Measurements from ENCODE around the gene SEC31B.

Gene SEC31B

DNA sequence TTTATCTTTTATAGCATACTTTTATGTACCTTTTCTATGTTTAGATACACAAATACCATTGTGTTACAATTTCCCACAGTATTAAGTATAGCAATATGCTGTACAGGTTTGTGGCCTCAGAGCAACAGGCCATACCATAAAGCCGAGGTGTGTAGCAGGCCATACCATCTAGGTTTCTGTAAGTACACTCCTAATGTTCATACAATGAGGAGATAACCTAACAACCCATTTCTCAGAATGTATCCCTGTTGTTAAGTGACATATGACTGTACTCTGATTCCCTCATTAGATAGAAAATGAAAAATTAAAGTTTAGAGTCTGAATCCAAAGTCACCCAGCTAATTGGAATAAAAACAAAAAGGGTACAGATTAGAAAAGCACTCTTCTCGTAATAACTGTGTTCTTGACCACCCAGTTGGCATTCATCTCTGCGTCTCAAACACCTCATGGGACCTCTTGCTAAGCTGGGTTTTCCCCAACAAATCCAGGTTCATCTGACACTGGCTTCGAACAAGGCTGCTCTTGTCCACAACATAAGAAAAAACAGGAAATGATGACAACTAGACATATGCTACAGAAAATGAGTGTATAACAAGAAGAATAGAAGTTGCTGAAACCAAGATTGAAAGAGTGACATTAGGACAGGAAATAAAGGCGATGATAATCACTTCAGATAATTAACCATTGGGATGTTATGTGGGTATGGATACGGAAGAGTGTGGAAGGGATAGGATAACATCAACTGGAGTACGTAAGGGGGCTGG lies 8.6 kb upstream of the SEC31B start:
- no peak for DNase-seq

DNA sequence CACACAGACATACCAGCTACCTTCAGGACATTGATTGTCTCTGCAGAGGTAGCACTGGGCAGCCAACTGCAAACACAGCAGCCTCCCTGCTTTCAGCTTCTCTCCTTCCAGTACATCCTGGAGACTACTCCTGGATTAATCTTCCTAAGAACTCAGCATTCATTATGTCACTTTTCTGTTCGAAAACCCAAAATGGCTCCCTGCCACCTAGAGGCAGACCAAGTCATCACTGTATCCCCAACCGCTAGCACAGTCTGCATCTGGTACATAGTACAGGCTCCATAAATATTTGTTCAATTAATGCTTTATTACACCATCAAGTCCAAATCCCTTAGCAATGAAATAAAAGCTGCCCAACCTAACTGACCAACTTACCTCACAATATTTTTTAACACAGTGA lies 5.0 kb upstream of the SEC31B start:
- no peak for DNase-seq

DNA sequence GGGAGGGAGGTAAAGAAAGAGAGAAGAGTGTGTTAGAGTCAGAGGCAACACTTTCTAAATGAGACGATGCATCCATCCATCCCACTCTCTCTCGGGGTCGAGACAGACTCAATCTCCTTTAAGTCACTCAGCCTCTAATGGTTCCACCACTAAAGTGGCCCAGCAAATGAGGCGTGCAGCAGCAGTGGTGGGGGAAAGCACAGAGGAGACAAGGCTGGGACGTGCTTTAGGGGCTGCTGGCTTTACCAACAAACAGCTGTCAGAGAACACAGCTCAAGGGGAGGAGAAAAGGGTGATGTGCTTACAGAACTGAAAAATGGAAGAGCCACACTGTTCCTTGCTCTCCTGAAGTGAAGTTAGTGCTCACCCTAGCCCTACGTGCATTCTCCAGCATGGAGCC lies 4.5 kb upstream of the SEC31B start:
- DNase-seq, result no peak

DNA sequence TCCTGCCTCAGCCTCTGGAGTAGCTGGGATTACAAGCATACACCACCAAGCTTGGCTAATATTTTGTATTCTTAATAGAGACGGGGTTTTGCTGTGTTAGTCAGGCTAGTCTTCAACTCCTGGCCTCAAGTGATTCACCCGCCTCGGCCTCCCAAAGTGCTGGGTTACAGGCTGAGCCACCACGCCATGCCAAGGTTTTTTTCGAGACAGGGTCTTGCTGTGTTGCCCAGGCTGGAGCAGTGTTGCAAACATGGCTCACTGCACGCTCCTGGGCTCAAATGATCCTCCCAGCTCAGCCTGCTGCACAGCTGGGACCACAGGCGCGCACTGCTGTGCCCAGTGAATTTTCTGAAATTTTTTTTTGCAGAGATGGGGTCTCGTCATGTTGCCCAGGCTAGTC lies 3.3 kb upstream of the SEC31B start:
- DNase-seq, result no peak

DNA sequence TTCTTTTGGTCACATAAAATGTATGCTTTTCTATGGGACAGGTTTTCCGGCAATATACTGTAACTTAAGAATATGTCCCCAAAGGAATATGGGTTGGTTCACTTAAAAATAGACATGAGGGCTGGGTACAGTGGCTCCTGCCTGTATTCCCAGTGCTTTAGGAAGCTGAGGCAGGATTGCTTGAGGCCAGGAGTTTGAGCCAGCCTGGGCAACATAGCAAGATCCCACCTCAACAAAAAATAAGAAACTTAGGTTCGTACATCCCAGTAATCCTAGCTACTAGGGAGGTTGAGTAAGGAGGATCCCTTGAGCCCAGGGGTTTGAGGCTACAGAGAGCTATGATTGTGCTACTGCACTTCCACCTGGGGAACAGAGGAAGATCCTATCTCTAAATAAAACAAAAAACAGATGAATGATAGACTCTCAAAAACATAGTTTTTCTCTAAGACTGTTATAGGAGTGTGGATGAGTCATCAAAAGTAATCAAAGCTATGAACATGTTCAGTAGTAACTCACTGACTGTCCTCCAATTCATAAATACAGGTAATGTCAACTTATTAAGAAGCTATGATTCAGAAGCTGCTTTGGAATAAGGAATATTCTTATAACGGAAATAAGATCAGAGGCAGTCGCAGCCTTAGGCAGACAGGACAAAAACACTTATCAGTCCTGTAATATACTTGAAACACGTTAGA lies 2.6 kb upstream of the SEC31B start:
- DNase-seq, result no peak

DNA sequence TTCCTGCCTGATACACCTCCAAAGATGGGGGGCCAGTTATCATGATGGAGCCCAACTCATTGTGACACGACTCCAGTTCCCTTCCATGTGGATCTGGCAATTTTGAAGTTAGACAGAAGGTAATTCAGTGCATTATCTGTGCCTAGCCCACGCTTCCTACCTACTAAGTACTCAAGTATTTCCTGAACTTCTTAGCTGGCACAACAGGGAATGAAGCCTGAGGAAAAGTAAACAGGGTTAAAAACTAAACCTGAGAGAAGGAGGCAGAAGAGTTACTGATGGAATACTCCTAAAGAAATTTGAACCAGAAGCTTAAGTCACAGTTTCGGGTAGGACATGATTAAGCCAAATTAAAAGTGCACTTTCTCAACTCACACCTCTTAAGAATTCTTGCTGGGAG lies 1.1 kb upstream of the SEC31B start:
- no peak for DNase-seq

DNA sequence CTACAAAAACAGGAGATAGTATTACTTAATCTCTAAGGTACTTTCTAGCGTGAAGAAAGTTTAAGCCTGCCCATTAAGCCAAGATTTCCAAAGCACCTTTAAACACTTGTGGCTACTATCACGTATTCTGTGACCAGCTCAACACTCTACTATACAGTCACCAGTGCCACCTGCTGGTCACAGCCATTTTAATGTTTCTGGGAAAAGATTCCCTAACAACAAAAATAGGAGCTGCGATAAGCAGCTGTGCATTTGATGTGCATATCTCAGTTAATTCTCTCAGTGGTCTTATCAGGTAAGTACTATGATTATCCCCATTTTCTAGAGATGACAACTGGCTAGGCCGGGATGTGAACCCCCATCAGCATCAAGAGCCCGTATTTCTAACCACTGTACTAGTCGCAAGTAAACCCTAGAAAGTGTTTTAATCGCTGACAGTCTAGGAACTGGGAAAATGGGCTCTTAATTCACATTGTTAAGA lies 860 bp downstream of the SEC31B start:
- peak; percentile 36 for DNase-seq

DNA sequence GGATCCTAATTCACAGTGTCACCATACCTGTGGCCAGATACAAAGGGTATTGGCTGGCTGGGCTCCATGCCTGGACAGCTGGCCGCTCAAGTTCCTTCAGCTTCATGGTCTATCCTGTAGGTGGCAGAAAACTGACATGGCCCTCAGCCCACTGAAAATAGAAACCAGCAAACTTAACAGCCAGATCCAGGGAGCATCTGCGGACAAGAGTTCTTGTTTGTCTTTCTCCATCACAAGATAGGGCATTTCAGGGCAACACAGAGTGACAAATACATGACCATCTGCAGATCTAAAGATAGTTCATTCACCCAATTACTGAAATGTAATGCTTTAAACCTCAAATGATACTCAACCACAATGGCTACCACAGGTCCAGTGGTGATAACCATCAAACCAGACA lies 2.8 kb downstream of the SEC31B start:
- no peak for DNase-seq

DNA sequence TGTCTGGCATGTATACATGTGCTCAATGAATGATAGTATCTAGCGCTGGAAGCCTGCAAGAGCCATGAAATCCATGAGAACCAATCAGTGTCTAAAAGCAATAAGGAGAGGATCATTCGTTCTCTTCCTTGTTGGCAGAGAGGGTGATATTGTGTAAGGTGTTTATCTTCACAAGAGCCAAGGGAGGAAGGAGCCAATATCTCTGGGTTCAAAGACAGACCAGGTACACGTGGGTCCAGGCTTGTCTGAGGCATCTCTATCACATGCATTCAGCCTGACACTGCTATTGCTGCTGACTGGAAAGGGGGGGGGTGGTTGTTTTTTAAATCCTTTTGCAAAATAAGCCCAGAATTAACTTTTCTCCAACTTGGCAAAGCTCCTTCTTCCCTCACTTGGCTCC lies 4.0 kb downstream of the SEC31B start:
- no peak for DNase-seq

DNA sequence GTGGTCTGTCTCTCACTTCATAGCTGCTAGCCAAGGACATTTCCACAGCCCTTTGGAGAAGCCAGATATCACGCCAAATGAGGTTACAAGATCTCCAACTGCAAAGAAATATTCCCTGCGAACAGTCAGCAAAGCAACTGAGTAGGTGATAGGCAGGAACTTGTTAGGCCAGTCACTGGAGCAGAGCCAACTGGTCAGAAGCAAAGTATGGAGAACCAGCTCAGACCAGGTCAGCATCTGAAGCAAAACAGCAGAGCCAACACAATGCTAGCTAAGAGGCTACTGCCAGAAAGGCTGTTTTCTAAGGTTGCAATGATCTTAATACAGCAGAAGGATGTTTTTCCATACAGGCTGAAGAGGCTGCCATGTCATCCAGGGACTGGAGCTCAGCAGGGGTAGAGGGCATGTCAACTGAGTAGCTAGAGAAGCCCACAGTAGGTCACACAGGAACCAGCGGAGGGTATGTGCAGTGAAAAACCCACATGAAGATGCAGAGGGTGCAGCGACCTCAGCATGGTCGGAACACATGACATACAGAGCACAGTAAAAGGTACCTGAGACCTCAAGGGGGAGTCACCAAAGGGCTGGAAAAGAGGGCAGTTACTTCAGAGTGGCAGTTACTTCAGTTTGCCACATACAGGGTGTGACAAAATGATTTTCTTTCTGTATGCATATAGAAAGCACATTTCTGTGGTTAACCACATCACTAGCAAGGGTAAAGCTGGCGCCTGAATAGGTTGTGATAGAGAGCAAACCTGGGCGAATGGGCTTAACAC lies 8.9 kb downstream of the SEC31B start:
- peak; percentile 52 for DNase-seq

DNA sequence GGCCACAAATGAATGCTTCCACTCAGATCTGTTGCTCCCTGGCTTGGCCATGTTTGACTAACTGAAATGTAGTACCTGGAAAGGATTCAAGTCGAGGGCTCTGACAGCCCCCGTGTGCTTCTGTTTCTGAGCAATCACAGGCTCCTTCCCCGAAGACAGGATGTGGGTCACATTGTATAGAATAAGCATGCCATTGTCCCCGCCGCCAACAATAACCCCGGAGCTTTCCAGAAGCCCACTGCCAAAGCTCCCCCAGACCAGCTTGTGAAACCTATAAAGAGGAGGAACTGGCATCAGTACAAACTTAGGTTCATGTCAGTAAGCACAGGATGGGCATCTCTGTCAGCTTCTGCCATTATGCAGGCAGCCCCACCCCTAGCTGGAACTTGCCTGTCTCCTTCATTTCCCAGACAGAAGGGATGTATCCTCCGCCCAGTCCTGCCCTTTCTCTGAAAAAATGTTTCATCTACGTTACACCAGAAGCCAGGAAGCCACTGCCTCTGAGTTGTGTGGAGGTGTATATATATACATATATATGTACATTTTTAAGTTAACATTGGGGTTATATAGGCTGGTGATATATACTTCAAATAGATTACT lies 10.3 kb downstream of the SEC31B start:
- no peak for DNase-seq

DNA sequence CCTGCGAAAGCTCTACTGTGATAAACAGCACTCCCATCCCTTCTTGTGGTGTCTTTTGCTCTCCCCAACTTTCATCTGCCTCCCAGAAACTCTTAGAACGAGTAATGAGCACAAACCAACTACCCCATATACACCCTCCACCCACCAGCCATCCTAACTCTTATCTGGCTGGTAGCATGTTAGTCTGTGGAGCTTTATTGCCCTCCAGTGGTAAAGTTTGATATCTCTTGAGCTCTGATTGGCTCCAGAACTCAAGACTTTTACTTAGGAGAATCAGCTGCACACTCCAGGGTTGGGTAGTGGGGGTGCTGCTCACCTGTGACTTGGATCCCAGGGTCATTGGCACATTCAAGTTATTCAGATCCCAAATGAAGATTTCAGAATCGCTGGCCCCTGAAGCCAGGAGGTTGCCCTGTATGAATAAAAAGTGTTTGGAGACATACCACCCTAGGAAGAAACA lies 10.9 kb downstream of the SEC31B start:
- DNase-seq, result no peak

DNA sequence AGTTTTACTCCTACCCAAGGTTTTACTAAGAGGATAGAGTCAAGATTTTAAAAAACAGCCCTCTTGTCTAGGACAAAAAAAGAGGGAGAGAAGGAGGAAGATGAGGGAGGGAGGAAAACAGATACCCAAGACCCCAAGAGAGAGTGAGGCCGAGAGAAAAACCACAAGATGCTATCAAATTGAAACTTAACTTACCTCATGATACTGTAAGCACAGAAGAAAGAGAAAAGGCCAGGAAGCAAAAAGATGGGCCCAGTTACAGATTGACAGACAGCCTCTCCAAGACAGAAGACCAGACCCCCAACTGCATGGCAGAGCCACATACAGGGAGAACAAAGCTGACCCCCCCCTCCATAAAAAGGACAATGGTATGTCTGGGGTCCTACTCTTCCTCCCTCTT lies 11.4 kb downstream of the SEC31B start:
- DNase-seq, result no peak

DNA sequence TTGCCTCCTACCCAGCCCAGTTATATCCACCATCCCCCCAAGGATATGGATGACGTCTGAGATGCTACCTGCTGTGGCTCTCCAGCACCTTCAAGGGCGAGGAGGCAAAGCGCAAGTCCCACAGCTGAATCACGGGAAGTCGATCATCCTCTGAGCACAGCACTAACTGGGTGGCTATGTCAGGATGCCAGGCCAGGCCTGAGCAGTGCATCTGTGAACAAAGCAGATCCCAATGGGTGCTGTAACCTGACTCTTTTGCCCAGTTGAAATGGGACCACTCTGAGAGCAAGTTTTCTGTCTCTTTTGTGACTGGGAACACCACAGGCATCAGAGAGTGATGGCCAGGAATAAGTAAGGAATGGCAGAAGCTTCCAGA lies 12.3 kb downstream of the SEC31B start:
- no peak for DNase-seq

DNA sequence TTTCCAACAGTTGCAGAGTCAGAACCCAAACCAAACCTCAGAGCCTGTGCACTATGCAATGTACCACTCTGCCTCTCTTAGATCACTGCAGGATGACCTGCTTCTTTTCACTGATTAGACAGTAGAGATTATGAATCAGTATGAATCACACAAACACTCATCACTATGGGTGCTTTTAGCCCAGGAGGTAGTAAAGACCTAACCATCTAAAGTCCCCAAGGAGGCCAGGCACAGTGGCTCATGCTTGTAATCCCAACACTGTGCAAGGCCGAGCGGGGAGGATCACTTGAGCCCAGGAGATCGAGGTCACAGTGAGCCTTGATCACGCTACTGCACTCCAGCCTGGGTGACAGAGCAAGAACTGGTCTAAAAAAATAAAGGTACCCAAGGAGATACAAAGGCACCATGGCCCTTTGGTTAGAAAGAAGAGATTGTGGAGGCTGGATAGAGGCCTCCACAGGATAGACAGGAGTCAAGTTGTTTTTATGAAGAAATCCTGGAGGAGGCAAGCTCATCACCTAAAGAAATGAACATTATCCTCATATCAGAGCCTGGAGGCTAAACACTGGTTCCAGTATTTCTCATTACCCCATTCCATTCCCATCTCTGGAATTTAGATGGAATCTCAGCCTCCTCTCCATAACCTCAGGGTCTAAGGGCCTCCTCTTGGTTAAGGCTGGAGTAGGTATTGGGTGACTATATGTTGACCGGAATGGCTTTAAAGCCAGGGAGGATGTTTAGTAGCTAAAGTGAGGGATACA lies 12.9 kb downstream of the SEC31B start:
- no peak for DNase-seq

DNA sequence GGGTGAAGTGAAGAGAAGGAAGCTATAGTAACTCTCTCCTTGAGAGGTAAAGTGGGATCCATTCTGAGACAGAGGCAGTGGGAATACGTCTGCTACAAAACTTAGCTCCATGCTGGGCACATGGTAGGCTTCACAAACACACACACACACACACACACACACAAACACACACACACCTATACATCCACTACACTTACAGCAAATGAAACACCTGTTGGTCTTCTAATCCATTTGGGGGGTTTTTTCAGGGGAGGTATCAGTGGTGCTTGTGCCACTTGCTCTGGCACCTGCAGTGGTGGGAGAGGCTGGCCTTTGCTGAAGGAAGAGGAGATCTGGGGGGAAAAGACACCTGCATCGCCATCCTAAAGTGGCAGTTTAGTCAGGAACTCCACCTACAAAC lies 14.5 kb downstream of the SEC31B start:
- no peak for DNase-seq

DNA sequence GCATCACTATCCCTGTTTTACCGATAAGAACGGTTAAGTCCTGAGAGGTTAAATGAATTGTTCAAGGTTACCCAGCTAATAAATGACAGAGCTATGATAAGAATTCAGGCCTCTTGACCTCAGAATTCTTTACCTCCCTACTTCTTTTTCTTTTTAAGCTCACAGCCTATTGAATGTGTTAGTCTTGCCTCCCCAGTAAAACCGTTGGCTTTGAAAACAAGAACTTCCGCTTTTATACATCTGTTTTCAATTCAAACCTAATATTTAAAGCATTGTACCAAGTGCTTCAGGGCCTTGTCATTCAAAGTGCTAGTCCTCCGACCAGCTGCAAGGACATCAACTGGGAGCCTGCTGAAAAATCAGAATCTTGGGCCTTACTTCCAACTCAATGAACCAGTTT lies 15.6 kb downstream of the SEC31B start:
- no peak for DNase-seq

DNA sequence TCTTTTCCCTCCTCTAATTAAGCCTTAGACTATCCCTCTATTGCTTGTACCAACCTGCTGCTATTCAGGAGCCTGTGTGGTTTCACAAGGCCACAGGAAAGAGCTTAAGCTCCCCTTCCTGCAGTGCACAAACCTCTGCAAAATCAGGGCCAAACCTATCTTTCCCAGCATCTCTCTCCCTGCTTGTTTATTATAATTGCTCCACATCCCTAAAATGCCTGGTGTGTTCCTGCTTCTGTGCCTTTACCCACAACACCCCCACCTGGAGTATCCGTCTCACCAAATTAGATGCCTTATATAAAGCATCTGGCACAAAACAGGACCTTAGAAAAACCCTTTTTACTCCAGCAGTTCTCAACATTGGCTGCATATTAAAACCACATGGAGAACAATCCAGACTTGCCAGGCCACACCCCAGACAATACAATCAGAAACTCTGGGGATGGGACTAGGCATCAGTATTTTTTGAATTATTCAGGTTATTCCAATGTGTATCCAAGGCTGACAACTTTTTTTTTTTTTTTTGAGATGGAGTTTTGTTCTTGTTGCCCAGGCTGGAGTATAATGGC lies 16.7 kb downstream of the SEC31B start:
- no peak for DNase-seq

DNA sequence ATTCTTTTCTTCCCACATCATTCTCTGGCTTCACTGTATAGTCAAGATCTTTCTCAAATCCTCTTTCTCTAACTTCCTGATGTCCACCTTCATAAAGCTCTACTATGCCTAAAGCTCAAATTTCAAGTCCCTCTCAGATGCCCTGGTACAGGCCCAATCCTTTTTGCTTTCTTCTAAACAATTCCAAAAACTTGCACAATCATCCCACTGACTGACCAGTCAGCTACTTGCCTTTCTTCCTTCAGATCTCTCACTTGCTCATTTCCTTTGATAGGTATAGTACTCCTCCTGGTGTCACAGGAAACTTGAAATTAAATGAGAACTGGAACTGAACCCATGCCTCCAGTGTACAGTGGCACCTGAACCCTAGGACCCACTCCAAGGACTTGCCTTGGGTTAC lies 18.2 kb downstream of the SEC31B start:
- no peak for DNase-seq

DNA sequence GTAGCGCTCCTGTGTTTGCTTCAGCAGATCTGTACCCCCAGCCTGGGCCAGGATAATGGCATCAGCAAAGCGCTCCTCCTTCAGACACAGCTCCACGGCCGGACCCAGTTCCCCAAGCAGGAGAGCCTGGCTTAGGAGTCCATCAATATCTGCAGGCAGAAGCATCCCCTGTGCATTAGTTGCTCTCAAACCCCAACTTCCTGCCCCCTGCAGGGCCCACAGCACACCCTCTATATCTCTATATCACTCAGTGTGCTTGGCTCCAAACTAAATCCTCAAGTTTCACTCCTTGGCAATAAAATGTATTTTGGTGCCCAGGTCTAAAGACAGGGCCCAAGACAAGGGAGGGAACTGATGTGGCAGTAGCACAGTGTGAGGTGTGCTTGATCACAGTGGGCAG lies 21.6 kb downstream of the SEC31B start:
- DNase-seq, result no peak

DNA sequence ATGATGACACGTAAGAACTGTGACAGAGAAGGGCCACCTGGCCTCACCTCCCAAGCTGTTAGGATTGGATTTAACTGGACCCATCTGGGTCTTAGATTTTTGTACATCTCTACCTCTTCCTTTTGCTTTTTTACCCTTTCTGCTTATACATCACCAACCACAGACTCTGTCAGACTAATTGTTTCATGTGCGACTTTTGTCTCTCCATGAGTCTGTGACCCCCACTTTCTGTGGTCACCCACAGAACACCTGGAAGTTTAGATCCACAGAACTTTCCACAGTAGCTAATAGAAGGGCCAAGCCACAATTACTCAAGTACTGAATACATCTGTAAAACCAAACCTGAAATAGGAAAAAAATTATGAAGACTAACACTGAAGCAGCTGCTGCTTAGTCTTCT lies 23.1 kb downstream of the SEC31B start:
- no peak for DNase-seq

DNA sequence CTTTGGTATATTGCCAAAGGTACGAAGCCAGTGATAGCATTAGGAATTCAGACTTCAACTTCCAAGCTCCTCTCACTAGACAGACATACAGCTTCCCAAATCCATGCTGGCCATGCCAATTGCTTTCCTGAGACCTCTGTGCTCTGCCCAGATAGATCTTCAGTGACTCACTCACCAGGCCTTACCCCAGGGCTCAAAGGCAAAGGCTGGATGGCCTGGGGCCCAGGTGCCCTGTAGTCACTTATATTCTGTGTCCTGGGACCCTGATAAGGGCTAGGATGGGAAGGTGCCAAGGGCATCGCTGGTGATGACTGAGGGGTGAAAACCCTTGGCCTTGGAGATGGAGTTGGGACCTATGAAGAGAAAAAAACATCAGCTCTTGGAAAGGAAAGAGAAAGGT lies 29.1 kb downstream of the SEC31B start:
- DNase-seq, result no peak

Measured in activated CD4-positive, alpha-beta T cell treated with anti-CD3 and anti-CD28 coated beads for 1 hour (primary cell).